Mesodermal cell (in vitro differentiated cells): Measurements from ENCODE around the gene GHRHR.

Experiments
- H3K27ac ChIP-seq: 2 replicates; pipeline ENCODE4 v1.7.0; 2013; ENCODE audit warnings: mild to moderate bottlenecking, low read depth, low read length, moderate library complexity; ENCODE audit not compliant: severe bottlenecking
- H3K36me3 ChIP-seq: 2 replicates; pipeline ENCODE4 v1.7.1; 2013; ENCODE audit warnings: mild to moderate bottlenecking, low read length, moderate library complexity; ENCODE audit not compliant: control insufficient read depth, insufficient read depth
- H3K4me1 ChIP-seq: one replicate; pipeline ENCODE4 v1.7.1; 2013; ENCODE audit warnings: mild to moderate bottlenecking, low read length; ENCODE audit not compliant: insufficient read depth, control insufficient read depth, poor library complexity, severe bottlenecking
- H3K4me3 ChIP-seq: 2 replicates; pipeline ENCODE4 v1.7.0; 2013; ENCODE audit warnings: low read length, control low read depth, mild to moderate bottlenecking; ENCODE audit not compliant: insufficient read depth, poor library complexity, severe bottlenecking; ENCODE audit errors: extremely low read depth
- H3K9me3 ChIP-seq: 2 replicates; pipeline ENCODE4 v1.7.1; 2013; ENCODE audit warnings: mild to moderate bottlenecking, low read length, moderate library complexity; ENCODE audit not compliant: control insufficient read depth
- WGBS, 2 experiments: methylation state at CpG; one replicate each; pipeline ENCODE4 v1.1.5; 2013; ENCODE audit warnings: missing lambda C conversion rate in 2 of 2; ENCODE audit not compliant: insufficient coverage in 2 of 2; 5-methylcytosine and 5-hydroxymethylcytosine counted together

GHRHR gene

DNA sequence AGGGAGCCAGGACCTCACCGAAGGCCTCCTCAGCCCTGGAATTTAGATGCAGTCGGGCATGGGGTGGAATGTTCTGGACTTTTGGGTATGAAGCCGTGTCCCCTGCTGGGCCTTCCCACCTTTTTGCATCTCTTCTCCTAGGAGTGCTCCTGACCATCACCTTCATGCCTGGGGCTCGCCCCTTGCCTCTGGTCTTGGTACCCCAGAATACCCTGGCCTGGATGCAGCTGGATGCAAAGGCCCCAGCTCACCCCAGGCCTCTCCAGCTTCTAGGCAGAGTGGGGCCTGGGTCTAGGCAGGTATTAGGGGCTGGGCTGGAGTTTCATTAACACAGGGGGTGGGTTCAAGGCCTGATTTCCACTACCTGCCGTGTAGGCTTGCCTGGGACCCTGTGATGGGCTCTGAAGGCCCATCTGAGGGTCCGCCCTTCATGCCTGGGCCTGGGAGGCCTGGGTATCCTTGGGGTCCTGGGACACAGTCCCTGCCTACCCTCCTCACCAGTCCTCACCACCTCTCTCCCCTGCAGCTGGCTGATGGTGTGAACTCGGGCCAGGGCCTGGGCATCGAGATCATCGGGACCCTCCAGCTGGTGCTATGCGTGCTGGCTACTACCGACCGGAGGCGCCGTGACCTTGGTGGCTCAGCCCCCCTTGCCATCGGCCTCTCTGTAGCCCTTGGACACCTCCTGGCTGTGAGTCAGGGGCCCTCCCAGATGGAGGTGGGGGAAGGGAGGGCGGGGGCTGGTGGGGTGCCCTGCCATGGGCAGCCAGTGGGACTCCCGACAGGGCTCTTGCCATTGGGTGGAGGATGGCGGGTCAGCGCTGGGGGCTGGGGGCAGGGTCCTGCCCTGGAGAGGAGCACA, 42.0 kb upstream of the GHRHR start:
- Histone ChIP-seq H3K27ac (peak overlapping the region; percentile 88), H3K36me3 (no peaks in the 10 kb centered on the region), H3K4me3 (no peak overlapping the region), H3K9me3 (peaks cover 2% of the 10 kb centered on the region), H3K4me1 (peaks cover 26% of the 10 kb centered on the region)
- 95% methylated on average over 9 to 18 of the region's 19 CpGs for WGBS, 2 experiments

DNA sequence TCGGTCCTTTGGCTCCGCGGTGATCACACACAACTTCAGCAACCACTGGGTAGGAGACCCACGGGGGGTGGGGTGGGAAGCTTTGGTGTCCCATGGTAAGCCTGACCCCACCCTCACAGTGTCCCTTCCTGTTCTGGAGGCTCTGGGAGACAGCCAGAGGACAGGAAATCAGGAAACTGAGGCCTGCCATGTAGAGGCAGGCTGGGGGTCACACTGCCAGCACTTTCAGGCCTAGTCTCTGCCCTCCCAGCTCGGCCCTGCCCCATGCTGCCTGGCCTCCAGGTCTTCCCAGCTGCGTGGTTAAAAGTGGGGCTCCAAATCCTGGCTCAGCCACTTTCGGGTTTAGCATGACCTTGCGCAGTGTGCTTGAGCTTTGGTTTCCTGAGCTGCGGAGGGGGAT, 41.2 kb upstream of the GHRHR start:
- 93 to 95% methylated on average over 5 to 6 of the region's 9 CpGs for WGBS, 2 experiments
- H3K9me3 ChIP-seq: peaks cover 7% of the 10 kb centered on the region
- H3K36me3 ChIP-seq: no peaks in the 10 kb centered on the region
- H3K27ac ChIP-seq: no peak overlapping the region
- peaks cover 26% of the 10 kb centered on the region for H3K4me1 ChIP-seq
- H3K4me3 ChIP-seq: no peak overlapping the region

GRCh38 chr7:30923009-30923773, 40.6 kb upstream of the GHRHR start:
- 98% methylated on average over 11 to 13 of the region's 19 CpGs for WGBS, 2 experiments
- H3K4me3 ChIP-seq: no peak overlapping the region
- no peak overlapping the region for H3K27ac ChIP-seq
- no peaks in the 10 kb centered on the region for H3K36me3 ChIP-seq
- peaks cover 7% of the 10 kb centered on the region for H3K9me3 ChIP-seq
- peaks cover 26% of the 10 kb centered on the region for H3K4me1 ChIP-seq

GRCh38 chr7:30923774-30924413, 39.9 kb upstream of the GHRHR start:
- no peak overlapping the region for H3K27ac ChIP-seq
- H3K4me3 ChIP-seq: no peak overlapping the region
- H3K9me3 ChIP-seq: peaks cover 7% of the 10 kb centered on the region
- peaks cover 26% of the 10 kb centered on the region for H3K4me1 ChIP-seq
- H3K36me3 ChIP-seq: no peaks in the 10 kb centered on the region
- 92 to 93% methylated on average over 11 to 12 of the region's 13 CpGs for WGBS, 2 experiments

GRCh38 chr7:30924624-30925023, 39.1 kb upstream of the GHRHR start:
- Histone ChIP-seq H3K4me3 (no peak overlapping the region), H3K27ac (no peak overlapping the region), H3K36me3 (no peaks in the 10 kb centered on the region), H3K4me1 (peaks cover 26% of the 10 kb centered on the region), H3K9me3 (peaks cover 7% of the 10 kb centered on the region)

GRCh38 chr7:30925117-30925516, 38.6 kb upstream of the GHRHR start:
- Histone ChIP-seq H3K27ac (no peak overlapping the region), H3K9me3 (peaks cover 7% of the 10 kb centered on the region), H3K4me3 (no peak overlapping the region), H3K4me1 (peaks cover 24% of the 10 kb centered on the region), H3K36me3 (no peaks in the 10 kb centered on the region)
- 83 to 100% methylated on average over 1 to 2 of the region's 2 CpGs for WGBS, 2 experiments

DNA sequence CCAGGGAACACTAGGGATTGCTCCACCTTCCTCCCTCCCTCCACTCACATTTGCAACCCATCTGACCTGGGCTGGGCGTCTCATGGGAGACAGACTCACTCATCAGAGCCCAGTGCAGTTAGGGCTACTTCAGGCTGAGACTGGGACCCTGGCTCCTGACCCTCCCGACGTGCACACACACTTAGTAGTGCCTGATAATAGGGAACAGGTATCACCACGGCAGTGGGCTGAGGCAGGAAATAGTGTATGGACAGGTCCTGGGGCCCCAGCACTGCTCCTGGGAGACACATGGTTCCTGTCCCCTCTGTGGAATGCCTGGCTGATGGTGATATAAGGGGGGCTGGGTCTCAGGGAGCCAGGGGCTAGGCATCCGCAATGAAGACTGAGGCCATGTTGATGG, 37.8 kb upstream of the GHRHR start:
- H3K4me1 ChIP-seq: peaks cover 16% of the 10 kb centered on the region
- 83 to 92% methylated on average over 5 of the region's 5 CpGs for WGBS, 2 experiments
- H3K9me3 ChIP-seq: peaks cover 7% of the 10 kb centered on the region
- H3K27ac ChIP-seq: no peak overlapping the region
- no peaks in the 10 kb centered on the region for H3K36me3 ChIP-seq
- H3K4me3 ChIP-seq: no peak overlapping the region

DNA sequence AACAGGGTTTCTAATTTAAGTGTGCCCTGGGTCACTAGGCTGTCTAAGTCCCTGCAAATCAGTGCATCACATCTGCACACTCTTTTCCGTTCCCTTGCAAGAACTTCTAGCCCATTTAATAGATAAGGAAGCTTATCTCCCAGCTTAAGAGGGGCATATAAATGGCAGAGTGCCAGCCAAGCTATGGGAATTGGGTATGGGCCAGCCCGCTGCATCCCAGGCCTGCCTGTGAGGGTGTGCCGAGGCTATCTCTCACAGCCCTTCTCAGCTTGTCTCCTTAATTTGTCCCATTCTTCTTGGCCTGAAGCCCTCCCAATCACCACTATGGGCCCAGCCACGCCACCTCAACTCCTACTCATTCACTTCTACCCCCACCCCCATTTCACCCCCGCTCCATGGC, 37.4 kb upstream of the GHRHR start:
- H3K27ac ChIP-seq: no peak overlapping the region
- H3K9me3 ChIP-seq: peaks cover 7% of the 10 kb centered on the region
- no peaks in the 10 kb centered on the region for H3K36me3 ChIP-seq
- H3K4me3 ChIP-seq: no peak overlapping the region
- H3K4me1 ChIP-seq: peaks cover 12% of the 10 kb centered on the region
- WGBS, 2 experiments: 84 to 100% methylated on average over 2 to 3 of the region's 5 CpGs

GRCh38 chr7:30927040-30927439, 36.7 kb upstream of the GHRHR start:
- H3K9me3 ChIP-seq: peaks cover 7% of the 10 kb centered on the region
- H3K27ac ChIP-seq: no peak overlapping the region
- 85 to 98% methylated on average over 2 to 3 of the region's 3 CpGs for WGBS, 2 experiments
- H3K36me3 ChIP-seq: no peaks in the 10 kb centered on the region
- peaks cover 6% of the 10 kb centered on the region for H3K4me1 ChIP-seq
- no peak overlapping the region for H3K4me3 ChIP-seq

GRCh38 chr7:30927559-30927958, 36.2 kb upstream of the GHRHR start:
- no peaks in the 10 kb centered on the region for H3K36me3 ChIP-seq
- no peak overlapping the region for H3K27ac ChIP-seq
- H3K9me3 ChIP-seq: peaks cover 7% of the 10 kb centered on the region
- no peak overlapping the region for H3K4me3 ChIP-seq
- peaks cover 2% of the 10 kb centered on the region for H3K4me1 ChIP-seq
- 83 to 85% methylated on average over 2 to 3 of the region's 3 CpGs for WGBS, 2 experiments
